Thyroid gland (tissue), 4 donors: Measurements from ENCODE around the gene PCAT6.

Experiments
- CTCF ChIP-seq, 6 experiments: fragments of 200-600 bp in 3 of 6; fragments of 450-650 bp in 3 of 6; sonication (generic) in 3 of 6; IDR thresholded peaks; one replicate each; pipeline ENCODE4 v1.5.1; 2016 to 2019; ENCODE audit warnings: antibody characterized with exemption in 6 of 6, mild to moderate bottlenecking in 2 of 6, inconsistent platforms in 1 of 6, moderate library complexity in 1 of 6
- POLR2A ChIP-seq, 2 donors: fragments of 450-650 bp; IDR thresholded peaks; one replicate each; pipeline ENCODE4 v1.6.1; 2017; ENCODE audit warnings: antibody characterized with exemption in 2 of 2, mild to moderate bottlenecking in 2 of 2, moderate library complexity in 1 of 2

- TF ChIP-seq CTCF (IDR thresholded peaks at IDR 0.05) (no peak), POLR2A (IDR thresholded peaks at IDR 0.05) (no peak)
These were observed 48.1 kb downstream of the PCAT6 start for GRCh38 chr1:202858789-202859414.
